ENCODE measurements around the gene MINDY4. TPM values are rescaled to one million over a fixed set of nuclear protein-coding genes. Genes with fewer than 3 reads are reported as not detected.

The MINDY4 gene
- total RNA-seq, 1 donor from 2014 or later: 5.3 TPM

DNA sequence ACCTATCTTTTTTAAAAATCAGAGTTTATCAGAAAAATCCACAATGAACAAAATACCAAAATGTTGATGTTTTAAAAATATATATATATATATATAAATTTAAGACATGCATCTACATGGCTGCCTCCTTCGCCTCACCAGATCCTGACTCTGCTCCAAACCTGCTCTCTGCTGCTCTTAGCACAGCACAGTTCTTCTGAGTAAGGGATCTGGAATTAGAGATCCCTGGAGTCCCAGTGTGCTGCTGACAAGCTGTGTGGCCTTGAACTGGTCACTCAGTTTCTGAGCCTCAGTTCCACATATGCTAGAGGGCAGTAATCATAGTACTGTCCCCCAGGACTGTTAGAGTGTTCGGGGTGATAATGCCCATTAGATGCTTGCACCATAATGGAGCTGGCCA is 87.4 kb downstream of the MINDY4 start:
- no peak for DNase-seq

DNA sequence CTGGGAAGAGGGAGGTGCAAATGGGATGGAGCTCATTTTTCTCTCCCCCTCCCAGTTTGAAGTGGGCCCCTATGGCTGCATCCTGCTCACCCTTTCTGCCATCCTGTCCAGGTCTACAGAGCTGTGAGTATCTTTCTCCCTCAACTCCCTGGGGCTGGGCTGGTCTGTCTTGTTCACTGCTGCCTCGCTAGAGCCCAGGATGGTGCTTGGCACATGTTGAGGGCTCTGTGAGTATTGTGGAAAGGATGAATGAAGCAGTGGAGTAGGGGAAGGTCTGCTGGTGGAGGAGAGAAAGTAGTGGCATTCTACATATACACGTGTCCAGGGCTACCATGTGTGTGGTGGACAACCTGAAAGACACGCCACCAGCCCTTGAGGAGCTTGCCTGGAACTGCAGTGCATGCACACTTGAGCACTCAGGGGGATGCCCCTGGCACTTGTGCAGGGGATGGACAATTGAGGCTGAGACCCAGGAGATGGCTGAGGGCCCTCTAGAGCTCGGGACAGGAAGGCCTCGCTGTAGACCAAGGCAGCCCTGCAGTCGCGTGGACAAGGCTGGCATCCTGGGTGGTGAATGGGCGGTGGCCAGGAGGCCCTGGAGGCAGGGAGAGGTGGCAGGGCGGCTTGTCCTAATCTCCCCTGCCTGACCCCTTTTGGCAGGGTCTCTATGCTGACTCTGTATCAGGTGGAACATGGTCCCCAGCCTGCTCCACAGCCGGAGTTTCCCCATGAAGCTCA is 88.2 kb downstream of the MINDY4 start:
- no peak for DNase-seq

DNA sequence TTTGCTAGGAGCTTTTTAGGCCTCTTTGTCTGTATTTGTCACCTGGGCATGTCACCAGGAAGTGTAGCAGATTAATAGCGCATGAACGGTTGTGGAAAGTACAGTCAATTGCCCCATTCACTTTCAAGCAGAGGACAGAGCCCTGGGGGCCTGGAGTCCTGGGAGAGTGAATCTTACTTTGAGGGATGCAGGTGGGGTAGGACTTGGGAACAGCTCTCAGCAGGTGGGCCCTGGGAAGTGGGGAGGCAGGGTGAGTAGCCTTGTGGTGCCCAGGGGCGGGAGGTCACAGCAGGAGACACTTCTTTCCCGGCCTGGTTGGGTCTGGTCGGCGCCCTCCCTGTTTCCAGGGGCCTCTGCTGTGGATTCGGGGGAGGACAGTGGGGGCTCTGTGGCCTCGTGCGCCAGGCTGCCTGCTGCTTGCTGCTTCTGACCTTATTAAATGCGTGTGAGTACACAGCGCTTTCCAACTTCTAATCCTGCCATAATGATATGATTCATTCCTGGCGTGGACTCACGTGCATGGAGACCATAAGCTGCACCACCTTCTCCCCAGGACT is 88.8 kb downstream of the MINDY4 start:
- no peak for DNase-seq

DNA sequence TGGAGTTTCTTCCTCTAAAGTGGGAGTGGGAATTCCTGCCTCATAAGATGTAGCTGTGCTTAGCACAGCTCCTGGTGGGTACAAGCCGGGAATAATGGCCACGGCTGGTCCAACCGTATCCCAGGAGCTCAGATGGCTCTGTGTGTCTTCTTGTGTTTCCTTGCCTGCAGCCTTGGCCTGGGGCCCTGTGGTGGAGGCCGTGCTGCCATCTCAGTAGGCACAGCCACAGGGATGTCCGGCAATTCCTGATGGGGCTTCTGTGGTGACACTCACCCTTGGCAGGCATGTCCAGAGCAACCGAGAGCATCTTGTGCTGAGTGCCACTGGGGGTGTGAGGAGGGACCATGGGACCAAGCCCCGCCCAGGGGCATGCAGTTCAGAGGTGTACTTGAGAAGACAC is 90.4 kb downstream of the MINDY4 start:
- DNase-seq: no peak

DNA sequence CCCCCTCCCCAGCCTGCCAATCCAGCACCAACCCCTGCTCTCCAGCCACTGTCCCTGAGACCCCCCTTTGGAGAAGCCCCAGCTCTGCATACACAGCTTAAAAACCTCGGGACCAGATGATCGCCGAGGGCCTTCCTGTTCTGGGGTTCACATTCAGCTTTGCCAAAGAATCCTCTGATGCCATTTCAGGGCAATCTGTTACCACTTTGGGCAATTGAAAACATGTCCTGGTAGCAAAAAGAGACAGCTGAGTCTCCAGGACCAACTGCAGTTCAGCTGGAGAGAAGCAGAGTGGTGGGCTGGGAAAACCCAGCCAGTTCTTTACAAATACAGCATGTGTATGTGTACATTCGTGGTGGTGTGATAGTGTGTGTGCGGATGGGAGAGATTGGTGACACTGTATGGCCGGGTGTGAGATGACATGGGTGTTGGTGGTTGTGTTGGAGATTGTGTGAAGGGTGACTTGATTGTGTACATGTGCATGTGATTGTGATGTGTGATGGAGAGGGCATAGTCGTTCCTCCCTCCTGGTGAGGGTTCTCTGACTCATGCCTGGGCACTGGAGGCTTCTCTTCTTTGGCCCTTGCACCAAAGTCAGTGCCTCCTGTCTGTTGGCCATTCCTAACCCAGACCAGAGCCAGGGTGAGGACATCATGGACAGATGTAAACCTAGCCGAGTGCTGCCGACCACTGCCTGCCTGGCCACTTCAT is 91.9 kb downstream of the MINDY4 start:
- no peak for DNase-seq

DNA sequence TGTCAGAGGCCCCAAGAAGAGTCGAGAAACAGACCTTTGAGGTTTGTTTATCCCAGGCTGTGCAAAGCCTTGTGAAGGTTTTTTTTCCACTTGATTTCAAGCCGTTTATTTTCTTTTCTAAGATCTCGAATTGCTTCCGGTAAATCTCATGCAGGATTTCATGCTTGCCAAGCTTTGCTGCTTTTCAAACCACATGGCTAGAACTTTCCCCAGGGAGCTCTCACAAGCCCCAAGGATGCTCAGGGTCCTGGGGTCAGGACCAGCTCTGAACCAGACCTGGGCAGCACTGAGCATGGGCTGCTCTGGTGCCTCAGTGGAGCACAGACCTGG is 92.5 kb downstream of the MINDY4 start:
- no peak for DNase-seq

DNA sequence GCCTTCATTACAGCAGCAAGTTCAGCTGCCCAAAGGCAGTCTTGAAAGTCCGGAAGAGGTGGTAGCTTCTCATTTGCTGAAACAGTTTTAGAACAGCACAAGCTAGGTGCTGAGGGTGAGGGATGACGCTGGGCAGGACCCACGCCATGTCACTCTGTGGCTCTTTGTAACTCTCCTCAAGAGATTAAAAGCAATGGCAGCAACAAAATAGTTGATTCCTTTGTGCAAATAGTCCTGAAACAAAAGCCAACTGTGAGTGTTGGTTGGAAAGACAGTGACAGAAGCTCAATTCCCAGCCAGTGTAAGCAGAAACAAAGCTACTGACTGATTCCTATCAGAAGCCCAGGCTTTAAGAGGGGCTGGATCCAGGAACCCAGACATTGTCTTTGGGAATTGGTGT is 92.9 kb downstream of the MINDY4 start:
- no peak for DNase-seq

DNA sequence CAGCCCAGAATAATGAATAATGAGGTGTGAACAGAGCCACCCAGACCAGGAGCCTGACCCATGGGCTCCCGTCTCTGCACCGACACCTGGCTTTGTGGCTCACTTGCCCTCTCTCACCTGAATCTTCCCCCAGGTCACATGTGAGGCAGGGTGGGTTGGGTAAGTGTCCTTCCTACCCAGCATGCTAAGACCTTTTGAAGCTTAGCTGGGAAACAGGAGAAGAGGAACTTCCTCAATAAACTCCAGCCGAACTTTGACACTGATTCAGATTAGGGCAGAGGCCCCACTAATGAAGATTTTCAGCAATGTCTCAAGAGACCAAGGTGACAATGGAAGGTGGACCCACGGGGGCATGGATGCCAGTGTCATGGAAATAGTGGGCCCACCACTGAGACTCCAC is 93.9 kb downstream of the MINDY4 start:
- no peak for DNase-seq

DNA sequence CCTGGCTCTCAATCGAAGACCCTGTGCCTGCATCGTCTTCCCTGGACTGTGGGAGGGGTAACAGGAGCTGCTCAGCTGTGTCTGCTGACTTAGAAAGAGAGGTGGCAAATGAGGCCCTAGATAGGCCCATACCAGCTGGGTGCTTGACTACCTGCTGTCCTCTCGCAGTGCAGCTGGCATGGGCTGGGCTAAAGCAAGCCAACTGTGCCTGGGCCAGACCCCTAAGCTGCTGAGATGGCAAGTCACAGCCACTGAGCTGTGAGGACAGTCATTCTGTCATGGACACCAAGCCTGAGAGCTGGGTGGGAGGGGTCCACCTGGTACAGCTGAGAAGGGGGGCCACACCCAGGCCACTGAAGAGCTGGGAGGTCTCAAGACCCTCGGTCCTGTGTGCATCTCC is 94.6 kb downstream of the MINDY4 start:
- DNase-seq: no peak

DNA sequence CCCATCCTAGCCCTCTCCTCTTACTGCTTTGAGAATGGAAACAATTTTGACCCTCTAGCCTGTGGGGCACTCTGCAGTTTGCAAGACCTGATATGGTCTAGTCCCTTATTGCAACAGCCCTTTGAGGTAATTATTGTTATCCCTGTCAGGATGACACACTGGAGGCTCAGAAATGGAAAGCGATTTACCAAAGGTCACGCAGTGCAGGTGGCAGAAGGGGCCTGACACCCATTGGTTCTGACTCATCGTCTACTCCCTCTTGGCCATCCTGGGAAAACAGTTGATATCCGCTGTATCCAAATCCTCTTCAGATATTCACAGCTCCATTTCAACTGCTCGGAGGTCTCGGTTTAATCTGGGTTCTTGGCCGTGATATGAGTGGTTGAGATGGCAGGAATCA is 95.7 kb downstream of the MINDY4 start:
- no peak for DNase-seq

DNA sequence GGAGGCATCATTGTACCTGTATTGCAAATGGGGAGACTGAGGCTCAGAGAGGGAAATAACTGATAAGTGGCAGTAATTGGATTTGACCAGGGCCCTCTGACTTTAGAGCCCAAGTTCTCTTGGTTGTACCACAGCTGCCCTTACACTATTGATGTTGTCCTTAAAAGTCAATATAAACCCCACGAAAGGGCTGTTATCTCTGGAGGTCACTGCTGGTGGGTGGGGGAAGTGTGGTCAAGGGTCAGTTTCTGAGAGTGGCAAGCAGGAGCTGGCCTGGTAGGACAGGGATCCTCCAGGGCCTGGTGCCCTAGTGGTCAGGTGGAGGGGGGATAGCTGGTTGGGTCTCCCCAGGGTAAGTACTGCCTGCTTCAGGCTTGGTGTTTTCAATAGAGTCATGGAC is 96.3 kb downstream of the MINDY4 start:
- DNase-seq: no peak

DNA sequence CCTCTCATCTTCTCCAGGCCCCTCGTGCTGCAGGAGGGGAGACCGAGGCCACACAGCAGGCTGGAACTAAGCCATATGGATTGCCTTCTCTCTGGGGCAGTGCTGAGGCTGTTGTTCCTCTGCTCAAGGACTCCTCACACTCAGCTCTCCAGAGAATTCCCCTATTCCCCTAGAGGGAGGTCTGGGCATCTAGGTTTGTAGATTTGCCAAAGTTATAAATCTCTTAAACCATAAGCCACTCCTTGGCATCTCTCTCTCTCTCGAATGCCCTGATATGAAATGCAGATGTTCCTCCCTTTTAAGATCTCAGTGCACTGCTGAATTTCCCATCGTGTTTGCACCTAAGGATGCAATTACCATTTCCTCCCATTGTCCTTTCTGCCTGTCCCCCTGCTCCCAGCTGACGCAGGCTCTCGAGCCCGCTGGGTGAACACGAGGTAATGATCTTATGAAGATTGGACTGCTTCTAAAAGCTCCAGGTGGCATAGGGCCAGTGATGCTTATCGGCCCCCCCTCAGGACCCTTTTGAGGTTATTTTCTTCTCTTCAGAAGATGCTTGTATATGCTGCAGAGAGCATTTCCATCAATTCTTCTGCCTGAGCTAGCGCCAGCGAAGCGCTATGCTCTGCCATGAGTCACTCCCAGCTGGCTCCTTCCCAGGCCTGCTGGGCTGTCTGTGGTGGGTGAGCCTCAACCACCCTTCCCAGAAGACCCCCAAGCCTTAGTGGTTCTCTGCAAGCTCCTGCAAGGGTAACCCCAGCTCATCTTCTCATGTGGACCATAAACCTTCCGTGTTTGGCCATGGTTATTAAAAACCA is 98.8 kb downstream of the MINDY4 start:
- no peak for DNase-seq

DNA sequence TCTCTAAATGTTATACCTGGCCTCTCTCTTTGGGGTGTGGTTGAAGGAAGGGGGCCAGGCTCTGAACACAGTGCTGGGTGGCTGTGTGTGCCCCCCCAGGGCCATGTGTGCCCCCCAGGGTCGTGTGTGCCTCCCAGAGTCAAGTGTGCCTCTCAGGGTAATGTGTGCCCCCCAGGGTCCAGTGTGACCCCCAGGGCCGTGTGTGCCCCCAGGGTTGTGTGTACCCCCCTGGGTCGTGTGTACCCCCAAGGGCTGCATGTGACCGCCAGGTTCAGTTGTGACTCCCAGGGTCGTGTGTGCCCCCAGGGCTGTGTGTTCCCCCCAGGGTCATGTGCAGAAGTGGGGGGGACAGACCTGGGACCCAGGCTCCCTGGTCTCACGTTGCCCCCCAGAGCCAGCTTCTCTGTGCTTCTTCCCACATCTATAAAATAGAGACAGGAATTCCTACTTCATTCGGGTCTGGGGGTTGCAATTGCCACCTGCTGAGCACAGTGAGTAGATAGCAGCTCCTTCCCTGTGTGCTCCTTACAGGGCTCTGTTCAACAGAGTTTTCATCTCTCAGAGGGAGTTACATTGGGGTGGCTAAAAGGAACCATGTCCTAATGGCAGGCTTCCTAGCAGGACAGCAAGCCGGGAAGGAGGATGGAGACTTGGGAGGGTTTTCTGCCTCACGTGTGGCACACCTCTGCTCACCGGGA is 99.8 kb downstream of the MINDY4 start:
- no peak for DNase-seq

DNA sequence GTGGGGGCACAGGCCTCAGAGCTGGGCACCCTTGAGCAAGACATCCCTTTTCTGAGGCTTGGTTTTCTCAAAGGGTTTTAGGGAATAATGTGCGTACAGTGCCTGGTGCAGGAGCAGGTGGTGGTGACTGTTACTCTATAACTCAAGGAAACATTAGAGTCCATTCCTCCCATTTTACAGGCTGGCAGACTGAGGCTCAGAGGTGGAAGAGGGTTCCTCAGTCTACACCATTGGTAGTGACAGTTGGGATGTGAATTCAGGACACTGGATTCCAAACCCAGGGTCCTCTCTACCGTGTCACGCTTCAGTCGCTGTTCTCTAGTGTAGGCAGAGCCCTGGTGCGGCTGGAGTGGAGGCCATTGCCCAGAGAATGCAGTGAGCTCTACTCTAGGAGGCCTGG is 100.4 kb downstream of the MINDY4 start:
- DNase-seq: no peak

DNA sequence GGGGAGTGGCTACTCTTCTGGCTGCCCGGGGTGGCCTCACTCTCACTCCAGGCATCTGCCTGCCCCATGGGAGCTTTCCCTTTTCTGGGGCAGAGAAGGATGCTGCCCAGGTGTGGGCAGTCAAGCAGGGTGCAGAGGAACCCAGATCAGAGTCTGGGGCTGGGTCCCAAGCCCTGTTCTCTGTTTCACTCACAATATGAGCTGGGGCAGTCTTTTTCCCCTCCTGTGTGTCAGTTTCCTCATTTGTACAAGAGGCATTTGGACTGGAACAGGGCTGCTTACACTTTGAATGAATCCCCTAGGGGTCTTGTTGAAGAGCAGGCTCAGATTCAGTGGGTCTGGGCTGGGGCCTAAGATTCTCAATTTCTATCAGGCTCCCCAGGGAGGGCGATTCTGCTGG is 102.0 kb downstream of the MINDY4 start:
- DNase-seq: no peak

DNA sequence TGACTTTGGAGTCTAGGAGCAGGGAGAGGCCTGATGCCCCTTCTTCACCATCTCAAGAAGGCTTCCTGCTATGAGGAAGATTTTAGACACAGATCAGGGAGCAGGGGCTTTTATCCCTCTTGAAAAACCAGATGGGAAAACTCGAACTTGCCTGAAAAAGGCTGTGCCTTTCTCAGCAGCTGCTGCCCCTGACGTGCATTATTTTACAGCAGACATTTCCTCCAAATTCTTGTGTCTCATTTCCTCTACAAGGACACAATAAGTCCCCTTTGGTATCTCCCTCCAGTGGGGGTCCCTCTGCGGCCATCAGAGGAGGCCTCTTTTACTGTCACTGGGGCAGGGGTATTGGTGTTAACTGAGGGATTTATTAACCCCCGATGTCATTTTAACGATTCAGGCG is 102.4 kb downstream of the MINDY4 start:
- DNase-seq: no peak

DNA sequence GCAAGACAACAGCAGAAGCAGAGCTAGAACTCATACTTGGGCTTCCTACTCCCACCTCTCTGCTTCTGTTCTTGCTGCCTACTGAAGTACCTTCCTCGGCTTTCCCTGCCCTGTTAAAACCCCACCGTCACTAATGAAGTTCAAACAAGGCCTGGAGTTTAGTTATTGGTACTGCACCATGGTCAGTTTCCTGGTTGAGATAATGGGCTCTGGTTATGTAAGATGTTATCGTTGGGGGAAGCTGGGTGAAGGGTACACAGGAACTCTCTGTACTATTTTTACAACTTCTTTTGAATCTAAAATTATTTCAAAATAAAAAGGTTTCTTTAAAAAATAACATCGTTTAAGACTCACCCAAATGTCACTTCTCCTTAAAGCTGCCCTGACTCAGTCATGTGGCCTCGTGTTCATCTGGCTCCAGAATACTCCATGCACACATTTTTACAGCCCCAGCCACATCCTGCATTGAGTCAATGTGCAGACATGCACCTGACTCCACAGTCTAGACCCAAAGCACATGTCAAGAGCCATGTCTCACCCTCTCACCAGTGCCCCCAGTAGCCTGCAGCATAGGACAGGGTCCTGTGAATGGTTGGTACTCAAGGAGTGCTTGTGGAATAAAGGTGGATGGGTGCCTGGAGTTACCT is 103.6 kb downstream of the MINDY4 start:
- no peak for DNase-seq

DNA sequence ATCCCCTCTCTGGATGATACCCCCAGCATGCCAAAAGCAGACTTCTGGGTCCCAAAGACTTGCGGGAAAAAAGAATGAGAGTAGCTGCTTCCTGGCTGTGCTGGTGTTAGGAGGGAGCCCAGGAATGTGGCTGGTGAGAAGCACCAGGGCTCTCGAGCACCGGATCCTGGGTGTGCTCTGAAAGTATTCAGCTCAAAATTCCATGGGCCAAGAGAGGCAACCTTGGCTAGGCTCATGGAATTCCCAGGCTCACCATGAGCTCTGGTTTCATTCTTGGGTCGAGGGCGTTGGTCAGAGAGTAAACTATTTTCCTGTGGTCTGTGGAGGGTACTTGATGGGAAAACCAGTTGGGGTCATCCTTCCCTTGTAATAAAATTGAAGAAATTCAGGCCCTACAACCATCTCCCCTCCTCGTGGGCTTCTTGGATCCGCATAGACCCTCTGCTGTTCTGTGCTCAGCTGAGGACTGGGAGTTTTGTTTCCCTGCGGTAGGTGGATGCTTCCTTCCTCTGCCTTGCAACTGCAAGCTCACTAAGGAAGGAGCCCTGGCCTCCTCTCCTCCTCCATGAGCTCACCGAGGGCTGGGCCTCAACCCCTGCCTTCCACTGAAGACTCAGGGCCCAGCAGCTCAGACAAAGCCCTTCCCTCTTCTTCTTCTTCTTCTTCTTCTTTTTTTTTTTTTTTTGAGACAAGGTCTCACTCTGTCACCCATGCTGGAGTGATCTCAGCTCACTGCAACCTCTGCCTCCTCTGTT is 106.0 kb downstream of the MINDY4 start:
- no peak for DNase-seq

DNA sequence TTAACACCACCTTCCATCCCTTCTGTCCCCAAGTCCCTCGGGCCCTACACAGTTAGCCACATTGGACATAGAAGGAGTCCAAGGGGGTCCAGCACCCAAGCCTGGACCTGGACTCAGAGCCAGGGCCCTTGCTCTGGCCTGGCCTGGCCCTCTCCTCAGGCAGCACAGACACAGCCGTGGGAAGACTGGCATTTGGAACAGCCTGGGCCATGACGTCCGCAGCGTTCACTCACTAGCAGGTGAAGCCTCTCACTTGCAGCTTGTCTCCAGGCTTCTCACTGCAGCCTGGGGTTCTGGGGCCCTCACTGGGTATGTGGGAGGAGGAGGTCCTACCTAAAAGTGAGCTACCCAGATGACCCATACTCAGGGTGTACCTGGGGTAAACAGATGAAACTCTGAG is 106.8 kb downstream of the MINDY4 start:
- no peak for DNase-seq

DNA sequence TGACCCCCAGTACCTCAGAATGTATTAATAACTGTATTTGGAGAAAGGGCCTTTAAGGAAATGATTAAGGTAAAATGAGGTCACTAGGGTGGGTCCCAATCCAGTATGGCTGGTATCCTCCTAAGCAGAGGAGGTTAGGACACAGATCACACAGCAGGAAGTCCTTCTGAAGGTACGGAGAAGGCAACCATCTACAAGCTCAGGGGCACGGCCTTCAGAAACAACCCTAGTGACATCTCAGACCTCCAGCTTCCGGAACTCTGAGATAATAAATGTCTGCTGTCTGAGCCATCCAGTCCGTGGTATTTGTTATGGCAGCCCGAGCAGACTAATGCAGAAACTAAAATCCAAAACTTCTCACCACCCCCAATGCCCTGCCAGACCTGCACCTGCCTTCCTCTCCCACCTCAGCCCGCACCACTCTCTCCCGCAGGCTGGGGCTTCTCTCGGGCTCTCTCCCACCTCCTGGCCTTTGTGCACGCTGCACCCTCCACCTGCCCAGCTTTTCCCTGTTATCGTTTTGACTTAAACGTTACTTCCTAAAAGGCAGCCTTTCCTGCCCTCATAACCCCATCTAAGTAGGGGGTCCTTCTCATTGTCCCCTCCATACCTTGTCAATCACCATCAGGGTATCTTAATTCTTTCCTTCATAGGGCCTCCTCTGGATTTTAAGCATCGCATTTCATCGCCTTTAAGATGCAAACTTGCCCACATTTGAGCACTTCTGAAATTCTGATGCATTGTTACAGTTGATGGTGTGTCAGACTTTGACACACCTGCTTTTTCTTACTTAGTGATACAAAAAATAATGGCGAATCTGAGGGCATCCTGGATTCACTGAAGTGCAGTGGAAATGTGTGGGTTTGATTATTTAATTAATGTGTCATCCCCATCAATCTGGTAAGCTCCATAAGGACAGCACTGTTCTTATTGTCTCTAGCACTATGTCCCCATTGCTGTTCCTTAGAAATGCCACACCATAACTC is 108.2 kb downstream of the MINDY4 start:
- DNase-seq: no peak

Measured in occipital lobe (tissue), 2 donors.